Neural cell (in vitro differentiated cells): ENCODE measurements around the gene UNC5C.

Experiments
- EP300 ChIP-seq: fragments of 450-650 bp; conservative IDR thresholded peaks from 2 replicates; pipeline ENCODE4 v1.6.1; 2014; ENCODE audit warnings: antibody characterized with exemption, mild to moderate bottlenecking, moderate library complexity; ENCODE audit not compliant: poor library complexity, severe bottlenecking
- EZH2 ChIP-seq: fragments of 200-600, 300-800 bp; shearing (Covaris generic), sonication (generic); IDR thresholded peaks from 2 replicates; pipeline ENCODE4 v1.6.1; 2014; ENCODE audit warnings: antibody characterized with exemption, low read length, borderline replicate concordance, mild to moderate bottlenecking; ENCODE audit not compliant: insufficient read depth, poor library complexity, severe bottlenecking
- RAD21 ChIP-seq: fragments of 450-650 bp; conservative IDR thresholded peaks from 2 replicates; pipeline ENCODE4 v1.6.1; 2014; ENCODE audit warnings: antibody characterized with exemption, mild to moderate bottlenecking, moderate library complexity
- TF ChIP-seq, protein P1 (sequence below): IDR thresholded peaks from 2 replicates; pipeline ENCODE4 v1.6.1; 2012; ENCODE audit warnings: borderline replicate concordance
- TF ChIP-seq, protein P2 (sequence below): fragments of 450-650 bp; IDR thresholded peaks from 2 replicates; pipeline ENCODE4 v1.5.1; 2014; ENCODE audit warnings: antibody characterized with exemption, mild to moderate bottlenecking, moderate library complexity; ENCODE audit not compliant: poor library complexity, severe bottlenecking

DNA sequence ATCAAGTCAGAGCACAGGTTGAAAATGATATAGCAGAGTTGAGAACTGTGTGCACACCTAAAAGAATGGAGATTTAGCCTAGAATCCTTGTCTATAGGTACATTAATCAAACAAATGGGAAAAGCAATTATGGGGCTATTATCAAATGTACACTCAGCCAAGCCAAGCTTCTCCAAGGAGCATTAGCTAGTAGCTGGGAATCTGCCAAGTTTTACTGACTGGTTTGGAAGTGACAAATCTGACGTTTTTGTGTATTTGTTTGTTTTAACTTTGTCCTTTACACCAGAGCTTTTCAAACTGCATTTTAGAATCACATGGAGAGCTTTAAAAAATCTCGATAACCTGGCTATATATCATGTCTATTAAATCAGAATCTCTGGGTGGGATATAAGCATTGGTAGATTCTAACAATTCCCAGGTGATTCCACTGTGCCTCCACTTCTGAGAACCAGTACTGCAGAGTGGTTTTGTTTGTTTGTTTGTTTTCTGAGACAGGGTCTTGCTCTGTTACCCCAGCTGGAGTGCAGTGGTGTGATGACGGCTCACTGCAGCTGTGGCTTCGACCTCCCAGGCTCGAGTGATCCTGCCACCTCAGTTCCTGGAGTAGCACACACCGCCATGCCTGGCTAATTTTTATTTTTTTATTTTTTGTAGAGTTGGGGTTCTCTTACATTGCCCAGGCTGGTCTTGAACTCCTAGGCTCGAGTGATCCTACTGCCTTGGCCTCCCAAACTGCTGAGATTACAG lies 279.8 kb downstream of the UNC5C start:
- TF ChIP-seq, protein P1, sequence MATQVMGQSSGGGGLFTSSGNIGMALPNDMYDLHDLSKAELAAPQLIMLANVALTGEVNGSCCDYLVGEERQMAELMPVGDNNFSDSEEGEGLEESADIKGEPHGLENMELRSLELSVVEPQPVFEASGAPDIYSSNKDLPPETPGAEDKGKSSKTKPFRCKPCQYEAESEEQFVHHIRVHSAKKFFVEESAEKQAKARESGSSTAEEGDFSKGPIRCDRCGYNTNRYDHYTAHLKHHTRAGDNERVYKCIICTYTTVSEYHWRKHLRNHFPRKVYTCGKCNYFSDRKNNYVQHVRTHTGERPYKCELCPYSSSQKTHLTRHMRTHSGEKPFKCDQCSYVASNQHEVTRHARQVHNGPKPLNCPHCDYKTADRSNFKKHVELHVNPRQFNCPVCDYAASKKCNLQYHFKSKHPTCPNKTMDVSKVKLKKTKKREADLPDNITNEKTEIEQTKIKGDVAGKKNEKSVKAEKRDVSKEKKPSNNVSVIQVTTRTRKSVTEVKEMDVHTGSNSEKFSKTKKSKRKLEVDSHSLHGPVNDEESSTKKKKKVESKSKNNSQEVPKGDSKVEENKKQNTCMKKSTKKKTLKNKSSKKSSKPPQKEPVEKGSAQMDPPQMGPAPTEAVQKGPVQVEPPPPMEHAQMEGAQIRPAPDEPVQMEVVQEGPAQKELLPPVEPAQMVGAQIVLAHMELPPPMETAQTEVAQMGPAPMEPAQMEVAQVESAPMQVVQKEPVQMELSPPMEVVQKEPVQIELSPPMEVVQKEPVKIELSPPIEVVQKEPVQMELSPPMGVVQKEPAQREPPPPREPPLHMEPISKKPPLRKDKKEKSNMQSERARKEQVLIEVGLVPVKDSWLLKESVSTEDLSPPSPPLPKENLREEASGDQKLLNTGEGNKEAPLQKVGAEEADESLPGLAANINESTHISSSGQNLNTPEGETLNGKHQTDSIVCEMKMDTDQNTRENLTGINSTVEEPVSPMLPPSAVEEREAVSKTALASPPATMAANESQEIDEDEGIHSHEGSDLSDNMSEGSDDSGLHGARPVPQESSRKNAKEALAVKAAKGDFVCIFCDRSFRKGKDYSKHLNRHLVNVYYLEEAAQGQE: no peak
- TF ChIP-seq EZH2 (no peak), RAD21 (no peak), EP300 (no peak)
- TF ChIP-seq, protein P2, sequence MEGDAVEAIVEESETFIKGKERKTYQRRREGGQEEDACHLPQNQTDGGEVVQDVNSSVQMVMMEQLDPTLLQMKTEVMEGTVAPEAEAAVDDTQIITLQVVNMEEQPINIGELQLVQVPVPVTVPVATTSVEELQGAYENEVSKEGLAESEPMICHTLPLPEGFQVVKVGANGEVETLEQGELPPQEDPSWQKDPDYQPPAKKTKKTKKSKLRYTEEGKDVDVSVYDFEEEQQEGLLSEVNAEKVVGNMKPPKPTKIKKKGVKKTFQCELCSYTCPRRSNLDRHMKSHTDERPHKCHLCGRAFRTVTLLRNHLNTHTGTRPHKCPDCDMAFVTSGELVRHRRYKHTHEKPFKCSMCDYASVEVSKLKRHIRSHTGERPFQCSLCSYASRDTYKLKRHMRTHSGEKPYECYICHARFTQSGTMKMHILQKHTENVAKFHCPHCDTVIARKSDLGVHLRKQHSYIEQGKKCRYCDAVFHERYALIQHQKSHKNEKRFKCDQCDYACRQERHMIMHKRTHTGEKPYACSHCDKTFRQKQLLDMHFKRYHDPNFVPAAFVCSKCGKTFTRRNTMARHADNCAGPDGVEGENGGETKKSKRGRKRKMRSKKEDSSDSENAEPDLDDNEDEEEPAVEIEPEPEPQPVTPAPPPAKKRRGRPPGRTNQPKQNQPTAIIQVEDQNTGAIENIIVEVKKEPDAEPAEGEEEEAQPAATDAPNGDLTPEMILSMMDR: no peak
